Measurements from ENCODE around the gene COL20A1. TPM values are rescaled to one million over a fixed set of nuclear protein-coding genes. Genes with fewer than 3 reads are reported as not detected.

COL20A1 gene
- total and polyA plus RNA-seq, 2 donors = 0.05 to 0.30 TPM

DNA sequence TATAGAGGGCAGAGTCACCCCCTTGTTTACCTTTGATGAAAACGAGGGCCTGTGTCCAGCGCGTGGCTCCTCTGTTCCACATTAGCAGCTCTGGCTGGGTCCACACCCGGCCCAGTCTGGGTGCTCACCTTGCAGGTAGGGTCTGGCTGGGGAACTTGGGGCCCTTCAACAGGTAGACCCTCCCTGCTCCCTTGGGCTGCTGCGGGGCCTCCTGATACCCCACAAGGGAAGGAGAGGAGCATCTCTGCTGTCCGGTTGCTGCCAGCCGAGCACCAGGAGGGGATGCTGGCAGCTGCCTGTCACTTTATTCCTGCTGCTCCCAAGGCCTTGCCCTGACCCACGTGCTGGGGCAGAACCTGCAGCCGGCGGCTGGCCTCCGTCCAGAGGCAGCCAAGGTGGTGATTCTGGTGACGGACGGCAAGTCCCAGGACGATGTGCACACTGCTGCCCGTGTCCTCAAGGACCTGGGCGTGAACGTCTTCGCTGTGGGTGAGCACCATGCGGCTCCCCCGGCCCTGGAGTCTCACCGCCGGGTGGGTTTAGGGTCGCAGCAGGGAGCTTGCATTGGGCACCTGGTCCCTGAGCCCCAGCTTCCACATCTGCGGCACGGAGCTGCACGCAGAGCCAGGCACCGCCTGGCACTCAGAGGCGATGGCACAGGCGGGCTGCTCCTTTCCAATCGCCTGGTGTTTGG lies 15.4 kb downstream of the COL20A1 start:
- 86% methylated on average over 30 of the region's 30 CpGs for WGBS
- peaks cover 0 to 14% of the 10 kb centered on the region in 2 donors for H3K27me3 ChIP-seq (ENCODE audit: control insufficient read depth in 2 of 2, insufficient read depth in 1 of 2, low read length in 1 of 2)
- DNase-seq (ENCODE audit: low read depth in 6 of 9, low spot score in 9 of 9) = no peak

DNA sequence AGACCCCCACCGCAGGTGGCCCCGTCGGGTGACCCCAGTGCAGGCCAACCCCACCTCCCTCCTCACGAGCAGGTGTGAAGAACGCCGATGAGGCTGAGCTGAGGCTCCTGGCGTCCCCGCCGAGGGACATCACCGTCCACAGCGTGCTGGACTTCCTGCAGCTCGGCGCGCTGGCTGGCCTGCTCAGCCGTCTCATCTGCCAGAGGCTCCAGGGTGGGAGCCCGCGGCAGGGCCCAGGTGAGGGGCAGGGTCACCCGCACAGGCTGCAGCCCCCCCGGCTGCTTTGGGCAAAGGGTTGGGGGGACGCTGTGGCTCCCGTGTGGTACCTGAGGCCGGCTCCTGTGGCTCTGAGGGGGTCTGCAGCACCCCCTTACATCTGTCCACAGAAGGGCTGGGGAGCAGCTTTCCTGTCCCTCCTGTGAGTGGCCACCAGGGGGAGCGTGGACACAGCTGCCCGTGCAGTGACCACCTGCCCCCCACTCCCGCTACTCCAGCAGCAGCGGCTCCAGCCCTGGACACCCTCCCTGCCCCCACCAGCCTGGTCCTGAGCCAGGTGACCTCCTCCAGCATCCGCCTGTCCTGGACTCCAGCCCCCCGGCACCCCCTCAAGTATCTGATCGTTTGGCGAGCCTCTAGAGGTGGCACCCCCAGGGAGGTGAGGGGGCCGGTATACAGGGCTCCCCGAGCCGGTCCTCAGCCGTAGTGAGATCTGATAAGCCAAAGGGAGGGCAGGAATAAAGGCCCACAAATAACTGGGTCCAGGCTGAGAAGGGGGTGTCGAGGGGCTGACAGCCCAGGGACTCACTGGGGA lies 16.5 kb downstream of the COL20A1 start:
- Histone ChIP-seq H3K9me3 (ENCODE audit: control insufficient read depth in 2 of 2, insufficient read depth in 1 of 2, low read length in 1 of 2) (no peaks in the 10 kb centered on the region), H3K27ac (ENCODE audit: low read depth in 1 of 2, low read length in 1 of 2) (no peak overlapping the region), H3K4me1 (ENCODE audit: control insufficient read depth in 2 of 2, insufficient read depth in 2 of 2, low read length in 2 of 2) (peaks cover 0 to 7% of the 10 kb centered on the region in 2 donors), H3K4me3 (ENCODE audit: low read length in 2 of 2) (no peak overlapping the region), H3K27me3 (ENCODE audit: control insufficient read depth in 2 of 2, insufficient read depth in 1 of 2, low read length in 1 of 2) (peaks cover 0 to 14% of the 10 kb centered on the region in 2 donors), H3K36me3 (ENCODE audit: control insufficient read depth in 2 of 2, insufficient read depth in 2 of 2, low read length in 1 of 2) (no peaks in the 10 kb centered on the region)
- WGBS = 59% methylated on average over 35 of the region's 35 CpGs
- peak in 1 of 9 donors; percentile 17 for DNase-seq (ENCODE audit: low read depth in 6 of 9, low spot score in 9 of 9)

More for the DNA sequence above, 15.4 kb downstream of the COL20A1 start:
- Histone ChIP-seq H3K36me3 (ENCODE audit: control insufficient read depth in 2 of 2, insufficient read depth in 2 of 2, low read length in 1 of 2) (no peaks in the 10 kb centered on the region), H3K4me1 (ENCODE audit: control insufficient read depth in 2 of 2, insufficient read depth in 2 of 2, low read length in 2 of 2) (peaks cover 0 to 7% of the 10 kb centered on the region in 2 donors), H3K9me3 (ENCODE audit: control insufficient read depth in 2 of 2, insufficient read depth in 1 of 2, low read length in 1 of 2) (no peaks in the 10 kb centered on the region), H3K4me3 (ENCODE audit: low read length in 2 of 2) (no peak overlapping the region), H3K27ac (ENCODE audit: low read depth in 1 of 2, low read length in 1 of 2) (no peak overlapping the region)

DNA sequence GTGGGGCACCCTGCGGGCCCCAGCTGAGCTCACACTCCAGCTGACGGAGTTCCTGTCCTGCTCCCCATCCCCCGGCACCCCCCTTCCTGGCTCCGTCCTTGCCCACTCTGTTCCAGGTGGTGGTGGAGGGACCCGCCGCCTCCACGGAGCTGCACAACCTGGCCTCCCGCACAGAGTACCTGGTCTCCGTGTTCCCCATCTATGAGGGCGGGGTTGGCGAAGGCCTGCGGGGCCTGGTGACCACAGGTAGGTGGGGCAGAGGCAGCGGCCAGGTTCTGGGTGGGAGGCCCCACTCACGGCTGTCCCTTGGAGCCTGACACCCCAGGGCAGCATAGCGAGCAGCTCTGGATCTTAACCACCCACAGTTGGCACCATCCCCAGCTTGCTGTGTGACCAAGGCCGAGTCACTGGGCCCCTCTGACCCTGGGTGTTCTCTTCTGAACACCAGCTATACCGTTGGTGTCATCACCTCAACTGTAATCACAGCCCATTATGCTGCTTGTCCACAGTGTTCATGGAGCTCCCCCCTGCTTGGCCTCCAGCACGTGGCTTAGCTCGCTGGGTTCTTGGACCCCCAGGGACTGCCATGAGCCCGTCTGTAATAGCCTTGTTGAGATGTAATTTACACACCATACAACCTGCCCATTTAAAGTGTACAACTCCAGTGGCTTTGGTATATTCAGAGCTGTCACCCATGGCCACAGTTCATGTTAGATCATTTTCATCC lies 17.4 kb downstream of the COL20A1 start:
- DNase-seq (ENCODE audit: low read depth in 6 of 9, low spot score in 9 of 9) = no peak
- Histone ChIP-seq H3K36me3 (ENCODE audit: control insufficient read depth in 2 of 2, insufficient read depth in 2 of 2, low read length in 1 of 2) (no peaks in the 10 kb centered on the region), H3K9me3 (ENCODE audit: control insufficient read depth in 2 of 2, insufficient read depth in 1 of 2, low read length in 1 of 2) (no peaks in the 10 kb centered on the region), H3K4me3 (ENCODE audit: low read length in 2 of 2) (no peak overlapping the region), H3K27ac (ENCODE audit: low read depth in 1 of 2, low read length in 1 of 2) (no peak overlapping the region), H3K27me3 (ENCODE audit: control insufficient read depth in 2 of 2, insufficient read depth in 1 of 2, low read length in 1 of 2) (peaks cover 0 to 14% of the 10 kb centered on the region in 2 donors), H3K4me1 (ENCODE audit: control insufficient read depth in 2 of 2, insufficient read depth in 2 of 2, low read length in 2 of 2) (peaks cover 0 to 7% of the 10 kb centered on the region in 2 donors)
- WGBS = 86% methylated on average over 20 of the region's 20 CpGs

DNA sequence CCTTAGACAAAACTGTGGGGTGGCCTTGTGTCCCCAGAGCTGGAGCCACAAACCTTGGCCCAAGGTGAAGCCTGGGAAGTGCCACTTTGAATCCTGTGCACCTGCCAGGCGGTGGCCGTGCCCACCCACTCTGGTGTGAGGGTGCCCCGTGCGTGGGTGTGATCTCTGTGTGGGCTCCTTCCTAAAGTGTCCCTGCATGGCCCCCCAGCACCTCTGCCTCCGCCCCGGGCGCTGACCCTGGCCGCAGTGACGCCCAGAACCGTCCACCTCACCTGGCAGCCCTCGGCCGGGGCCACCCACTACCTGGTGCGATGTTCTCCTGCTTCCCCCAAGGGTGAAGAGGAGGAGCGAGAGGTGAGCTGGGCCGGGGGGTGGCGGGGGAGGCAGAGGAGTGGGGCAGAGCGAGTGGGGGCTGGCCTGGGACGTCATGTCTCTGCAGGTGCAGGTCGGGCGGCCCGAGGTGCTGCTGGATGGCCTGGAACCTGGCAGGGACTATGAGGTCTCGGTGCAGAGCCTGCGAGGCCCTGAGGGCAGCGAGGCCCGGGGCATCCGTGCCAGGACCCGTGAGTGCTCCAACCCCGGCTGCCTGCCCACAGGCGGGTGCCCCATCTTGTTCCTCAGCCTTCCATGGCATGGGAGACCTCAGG lies 18.3 kb downstream of the COL20A1 start:
- H3K9me3 ChIP-seq (ENCODE audit: control insufficient read depth in 2 of 2, insufficient read depth in 1 of 2, low read length in 1 of 2) = no peaks in the 10 kb centered on the region
- H3K27me3 ChIP-seq (ENCODE audit: control insufficient read depth in 2 of 2, insufficient read depth in 1 of 2, low read length in 1 of 2) = peaks cover 0 to 11% of the 10 kb centered on the region in 2 donors
- 94% methylated on average over 29 of the region's 29 CpGs for WGBS
- H3K4me1 ChIP-seq (ENCODE audit: control insufficient read depth in 2 of 2, insufficient read depth in 2 of 2, low read length in 2 of 2) = peaks cover 0 to 7% of the 10 kb centered on the region in 2 donors
- no peak overlapping the region for H3K27ac ChIP-seq (ENCODE audit: low read depth in 1 of 2, low read length in 1 of 2)
- H3K36me3 ChIP-seq (ENCODE audit: control insufficient read depth in 2 of 2, insufficient read depth in 2 of 2, low read length in 1 of 2) = no peaks in the 10 kb centered on the region
- no peak for DNase-seq (ENCODE audit: low read depth in 6 of 9, low spot score in 9 of 9)
- H3K4me3 ChIP-seq (ENCODE audit: low read length in 2 of 2) = no peak overlapping the region

DNA sequence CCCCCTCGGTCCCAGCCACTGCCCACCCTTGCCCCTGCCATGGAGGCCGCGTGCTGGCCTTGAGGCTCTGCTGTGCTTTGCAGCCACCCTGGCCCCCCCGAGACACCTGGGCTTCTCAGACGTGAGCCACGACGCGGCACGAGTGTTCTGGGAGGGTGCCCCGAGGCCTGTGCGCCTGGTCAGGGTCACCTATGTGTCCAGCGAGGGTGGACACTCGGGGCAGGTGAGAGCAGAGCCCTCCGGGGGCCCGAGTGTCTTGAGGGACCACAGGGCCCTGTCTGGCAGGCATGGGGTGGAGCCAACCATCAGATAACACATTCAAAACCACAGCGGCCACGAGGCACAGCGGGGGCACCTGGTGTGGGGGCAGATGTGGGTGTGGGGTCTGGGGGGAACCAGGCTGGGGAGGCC lies 18.9 kb downstream of the COL20A1 start:
- H3K27me3 ChIP-seq (ENCODE audit: control insufficient read depth in 2 of 2, insufficient read depth in 1 of 2, low read length in 1 of 2) = peaks cover 0 to 11% of the 10 kb centered on the region in 2 donors
- no peak overlapping the region for H3K27ac ChIP-seq (ENCODE audit: low read depth in 1 of 2, low read length in 1 of 2)
- peaks cover 0 to 7% of the 10 kb centered on the region in 2 donors for H3K4me1 ChIP-seq (ENCODE audit: control insufficient read depth in 2 of 2, insufficient read depth in 2 of 2, low read length in 2 of 2)
- H3K9me3 ChIP-seq (ENCODE audit: control insufficient read depth in 2 of 2, insufficient read depth in 1 of 2, low read length in 1 of 2) = no peaks in the 10 kb centered on the region
- no peak overlapping the region for H3K4me3 ChIP-seq (ENCODE audit: low read length in 2 of 2)
- WGBS = 64% methylated on average over 18 of the region's 18 CpGs
- no peaks in the 10 kb centered on the region for H3K36me3 ChIP-seq (ENCODE audit: control insufficient read depth in 2 of 2, insufficient read depth in 2 of 2, low read length in 1 of 2)
- peak in 1 of 9 donors; percentile 18 for DNase-seq (ENCODE audit: low read depth in 6 of 9, low spot score in 9 of 9)

DNA sequence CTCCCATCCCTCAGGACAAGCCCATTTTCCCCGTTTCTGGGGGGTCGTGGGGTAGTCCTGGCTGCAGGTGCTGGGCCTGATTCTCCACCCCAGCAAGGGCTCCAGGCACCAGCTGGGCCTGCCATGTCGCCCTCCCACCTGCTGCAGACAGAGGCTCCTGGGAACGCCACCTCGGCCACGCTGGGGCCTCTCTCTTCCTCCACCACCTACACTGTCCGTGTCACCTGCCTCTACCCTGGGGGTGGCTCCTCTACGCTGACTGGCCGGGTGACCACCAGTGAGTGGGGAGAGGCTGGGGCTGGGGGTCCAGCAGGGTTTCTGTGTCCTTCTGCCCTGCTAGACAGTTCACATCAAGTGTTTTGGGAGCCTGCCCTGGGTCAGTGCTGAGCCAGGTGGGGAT lies 19.3 kb downstream of the COL20A1 start:
- DNase-seq (ENCODE audit: low read depth in 6 of 9, low spot score in 9 of 9) = peak in 1 of 9 donors; percentile 14
- Histone ChIP-seq H3K4me1 (ENCODE audit: control insufficient read depth in 2 of 2, insufficient read depth in 2 of 2, low read length in 2 of 2) (peaks cover 0 to 7% of the 10 kb centered on the region in 2 donors), H3K9me3 (ENCODE audit: control insufficient read depth in 2 of 2, insufficient read depth in 1 of 2, low read length in 1 of 2) (no peaks in the 10 kb centered on the region), H3K27ac (ENCODE audit: low read depth in 1 of 2, low read length in 1 of 2) (no peak overlapping the region), H3K36me3 (ENCODE audit: control insufficient read depth in 2 of 2, insufficient read depth in 2 of 2, low read length in 1 of 2) (no peaks in the 10 kb centered on the region), H3K27me3 (ENCODE audit: control insufficient read depth in 2 of 2, insufficient read depth in 1 of 2, low read length in 1 of 2) (peaks cover 0 to 11% of the 10 kb centered on the region in 2 donors), H3K4me3 (ENCODE audit: low read length in 2 of 2) (no peak overlapping the region)
- WGBS = 53% methylated on average over 9 of the region's 9 CpGs

DNA sequence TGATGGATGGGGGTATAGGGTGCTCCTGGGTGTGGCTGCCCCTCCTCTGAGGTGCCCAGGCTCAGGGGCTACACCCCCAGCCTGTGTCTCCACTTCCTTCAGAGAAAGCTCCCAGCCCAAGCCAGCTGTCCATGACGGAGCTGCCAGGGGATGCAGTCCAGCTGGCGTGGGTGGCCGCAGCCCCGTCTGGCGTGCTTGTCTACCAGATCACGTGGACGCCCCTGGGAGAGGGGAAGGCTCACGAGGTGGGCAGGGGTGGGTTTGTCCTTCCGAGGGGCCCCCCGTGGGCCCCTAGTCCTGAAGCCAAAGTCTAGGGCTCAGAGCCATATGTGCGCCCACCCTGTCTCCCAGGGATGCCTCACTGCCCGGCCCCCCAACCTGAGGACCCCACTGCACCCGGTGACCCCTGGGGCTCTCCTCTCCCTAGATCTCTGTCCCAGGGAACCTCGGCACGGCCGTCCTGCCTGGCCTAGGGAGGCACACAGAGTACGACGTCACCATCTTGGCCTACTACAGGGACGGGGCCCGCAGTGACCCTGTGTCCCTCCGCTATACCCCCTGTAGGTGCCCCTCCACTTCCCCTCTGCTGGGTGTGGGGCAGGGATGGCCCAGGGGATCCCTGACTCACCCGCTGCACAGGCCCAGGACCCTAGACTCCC lies 19.8 kb downstream of the COL20A1 start:
- 96% methylated on average over 22 of the region's 22 CpGs for WGBS
- peaks cover 0 to 7% of the 10 kb centered on the region in 2 donors for H3K4me1 ChIP-seq (ENCODE audit: control insufficient read depth in 2 of 2, insufficient read depth in 2 of 2, low read length in 2 of 2)
- no peak for DNase-seq (ENCODE audit: low read depth in 6 of 9, low spot score in 9 of 9)
- no peak overlapping the region for H3K27ac ChIP-seq (ENCODE audit: low read depth in 1 of 2, low read length in 1 of 2)
- H3K4me3 ChIP-seq (ENCODE audit: low read length in 2 of 2) = no peak overlapping the region
- H3K36me3 ChIP-seq (ENCODE audit: control insufficient read depth in 2 of 2, insufficient read depth in 2 of 2, low read length in 1 of 2) = no peaks in the 10 kb centered on the region
- H3K9me3 ChIP-seq (ENCODE audit: control insufficient read depth in 2 of 2, insufficient read depth in 1 of 2, low read length in 1 of 2) = no peaks in the 10 kb centered on the region
- peaks cover 0 to 11% of the 10 kb centered on the region in 2 donors for H3K27me3 ChIP-seq (ENCODE audit: control insufficient read depth in 2 of 2, insufficient read depth in 1 of 2, low read length in 1 of 2)

DNA sequence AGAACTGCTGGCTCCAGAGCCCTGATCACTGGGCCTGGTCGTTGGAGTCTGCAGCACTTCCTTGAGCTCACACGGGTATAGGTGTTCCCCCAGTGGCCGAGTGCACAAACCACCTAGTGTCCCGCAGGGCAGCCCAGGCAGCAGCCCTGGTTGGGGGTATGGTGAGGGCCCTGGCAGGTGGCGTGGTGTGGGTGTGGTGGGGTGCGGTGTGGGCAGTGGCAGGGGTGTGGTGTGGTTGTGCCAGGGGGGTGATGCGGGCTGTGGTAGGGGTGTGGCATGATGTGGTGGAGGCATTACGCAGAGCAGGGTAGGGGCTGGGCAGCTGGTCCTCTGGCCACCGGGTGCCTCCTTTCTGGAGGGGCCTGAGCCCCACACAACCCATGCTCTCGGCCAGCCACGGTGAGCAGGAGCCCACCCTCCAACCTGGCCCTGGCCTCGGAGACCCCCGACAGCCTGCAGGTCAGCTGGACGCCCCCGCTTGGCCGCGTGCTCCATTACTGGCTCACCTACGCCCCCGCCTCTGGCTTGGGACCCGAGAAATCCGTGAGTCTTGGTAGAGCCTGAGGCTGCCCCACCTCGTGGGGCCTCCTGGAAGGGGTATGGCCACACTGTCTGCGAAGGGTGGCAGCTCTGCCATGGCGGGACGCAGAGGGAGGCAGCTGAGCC lies 20.5 kb downstream of the COL20A1 start:
- DNase-seq (ENCODE audit: low read depth in 6 of 9, low spot score in 9 of 9) = no peak
- no peaks in the 10 kb centered on the region for H3K36me3 ChIP-seq (ENCODE audit: control insufficient read depth in 2 of 2, insufficient read depth in 2 of 2, low read length in 1 of 2)
- no peak overlapping the region for H3K4me3 ChIP-seq (ENCODE audit: low read length in 2 of 2)
- H3K27me3 ChIP-seq (ENCODE audit: control insufficient read depth in 2 of 2, insufficient read depth in 1 of 2, low read length in 1 of 2) = peaks cover 0 to 11% of the 10 kb centered on the region in 2 donors
- H3K4me1 ChIP-seq (ENCODE audit: control insufficient read depth in 2 of 2, insufficient read depth in 2 of 2, low read length in 2 of 2) = peaks cover 0 to 7% of the 10 kb centered on the region in 2 donors
- no peak overlapping the region for H3K27ac ChIP-seq (ENCODE audit: low read depth in 1 of 2, low read length in 1 of 2)
- H3K9me3 ChIP-seq (ENCODE audit: control insufficient read depth in 2 of 2, insufficient read depth in 1 of 2, low read length in 1 of 2) = no peaks in the 10 kb centered on the region
- 89% methylated on average over 25 of the region's 25 CpGs for WGBS
